ENCODE results near the gene GRM7.

Gene GRM7

GRCh38 chr3:7388026-7388425 lies 527.1 kb downstream of the GRM7 start:
- no peak overlapping the region for H3K4me3 ChIP-seq (ENCODE audit: low read length in 2 of 2)
- no peak overlapping the region for H3K27ac ChIP-seq (ENCODE audit: low read length)
- no peaks in the 10 kb centered on the region for H3K27me3 ChIP-seq (ENCODE audit: control insufficient read depth in 1 of 2, insufficient read depth in 2 of 2, low read length in 2 of 2)
- H3K4me1 ChIP-seq (ENCODE audit: control insufficient read depth, insufficient read depth, low read length) = no peaks in the 10 kb centered on the region
- no peak overlapping the region for H3K9ac ChIP-seq (ENCODE audit: low read length in 2 of 2)
- no peaks in the 10 kb centered on the region for H3K9me3 ChIP-seq (ENCODE audit: control insufficient read depth in 2 of 2, low read length in 2 of 2)
- no peaks in the 10 kb centered on the region for H3K36me3 ChIP-seq (ENCODE audit: control insufficient read depth in 2 of 2, insufficient read depth in 2 of 2, low read length in 2 of 2)

- Histone ChIP-seq H3K9ac (ENCODE audit: low read length in 2 of 2) (no peak overlapping the region), H3K9me3 (ENCODE audit: control insufficient read depth in 2 of 2, low read length in 2 of 2) (no peaks in the 10 kb centered on the region), H3K36me3 (ENCODE audit: control insufficient read depth in 2 of 2, insufficient read depth in 2 of 2, low read length in 2 of 2) (no peaks in the 10 kb centered on the region), H3K27me3 (ENCODE audit: control insufficient read depth in 1 of 2, insufficient read depth in 2 of 2, low read length in 2 of 2) (no peaks in the 10 kb centered on the region), H3K27ac (ENCODE audit: low read length) (no peak overlapping the region), H3K4me1 (ENCODE audit: control insufficient read depth, insufficient read depth, low read length) (no peaks in the 10 kb centered on the region), H3K4me3 (ENCODE audit: low read length in 2 of 2) (no peak overlapping the region)
These were observed 531.3 kb downstream of the GRM7 start for GRCh38 chr3:7392206-7392605.

GRCh38 chr3:7393944-7394605 lies 533.2 kb downstream of the GRM7 start:
- Histone ChIP-seq H3K27ac (ENCODE audit: low read length) (no peak overlapping the region), H3K27me3 (ENCODE audit: control insufficient read depth in 1 of 2, insufficient read depth in 2 of 2, low read length in 2 of 2) (no peaks in the 10 kb centered on the region)

GRCh38 chr3:7396534-7396933 lies 535.6 kb downstream of the GRM7 start:
- Histone ChIP-seq H3K36me3 (ENCODE audit: control insufficient read depth in 2 of 2, insufficient read depth in 2 of 2, low read length in 2 of 2) (no peaks in the 10 kb centered on the region), H3K27ac (ENCODE audit: low read length) (no peak overlapping the region), H3K4me3 (ENCODE audit: low read length in 2 of 2) (no peak overlapping the region), H3K4me1 (ENCODE audit: control insufficient read depth, insufficient read depth, low read length) (no peaks in the 10 kb centered on the region), H3K9me3 (ENCODE audit: control insufficient read depth in 2 of 2, low read length in 2 of 2) (no peaks in the 10 kb centered on the region), H3K9ac (ENCODE audit: low read length in 2 of 2) (no peak overlapping the region), H3K27me3 (ENCODE audit: control insufficient read depth in 1 of 2, insufficient read depth in 2 of 2, low read length in 2 of 2) (no peaks in the 10 kb centered on the region)

More at GRCh38 chr3:7393944-7394605, 533.2 kb downstream of the GRM7 start:
- Histone ChIP-seq H3K36me3 (ENCODE audit: control insufficient read depth in 2 of 2, insufficient read depth in 2 of 2, low read length in 2 of 2) (no peaks in the 10 kb centered on the region), H3K4me3 (ENCODE audit: low read length in 2 of 2) (no peak overlapping the region), H3K4me1 (ENCODE audit: control insufficient read depth, insufficient read depth, low read length) (no peaks in the 10 kb centered on the region), H3K9me3 (ENCODE audit: control insufficient read depth in 2 of 2, low read length in 2 of 2) (no peaks in the 10 kb centered on the region), H3K9ac (ENCODE audit: low read length in 2 of 2) (no peak overlapping the region)

GRCh38 chr3:7397097-7397496 lies 536.2 kb downstream of the GRM7 start:
- Histone ChIP-seq H3K27ac (ENCODE audit: low read length) (no peak overlapping the region), H3K4me3 (ENCODE audit: low read length in 2 of 2) (no peak overlapping the region), H3K27me3 (ENCODE audit: control insufficient read depth in 1 of 2, insufficient read depth in 2 of 2, low read length in 2 of 2) (no peaks in the 10 kb centered on the region), H3K4me1 (ENCODE audit: control insufficient read depth, insufficient read depth, low read length) (no peaks in the 10 kb centered on the region), H3K9me3 (ENCODE audit: control insufficient read depth in 2 of 2, low read length in 2 of 2) (no peaks in the 10 kb centered on the region), H3K36me3 (ENCODE audit: control insufficient read depth in 2 of 2, insufficient read depth in 2 of 2, low read length in 2 of 2) (no peaks in the 10 kb centered on the region), H3K9ac (ENCODE audit: low read length in 2 of 2) (no peak overlapping the region)

DNA sequence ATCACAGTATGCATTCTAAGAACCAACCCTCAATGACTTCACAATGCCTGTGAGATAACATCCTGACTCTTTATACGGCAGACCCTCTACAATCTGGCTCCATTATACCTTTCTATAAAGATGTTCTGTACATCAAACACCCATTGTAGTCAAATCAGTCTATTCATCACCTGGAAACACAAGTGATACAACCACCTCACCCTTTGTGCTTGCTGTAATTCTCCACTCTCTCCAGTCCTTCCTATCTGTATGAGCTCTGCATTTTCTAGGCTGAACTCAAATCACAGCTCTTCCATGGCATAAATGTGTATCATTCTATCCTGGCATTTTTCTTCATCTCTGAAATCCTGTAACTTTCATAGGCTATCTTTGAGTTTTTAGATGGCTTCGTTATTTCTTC lies 539.4 kb downstream of the GRM7 start:
- Histone ChIP-seq H3K4me1 (ENCODE audit: control insufficient read depth, insufficient read depth, low read length) (no peaks in the 10 kb centered on the region), H3K27ac (ENCODE audit: low read length) (no peak overlapping the region), H3K36me3 (ENCODE audit: control insufficient read depth in 2 of 2, insufficient read depth in 2 of 2, low read length in 2 of 2) (no peaks in the 10 kb centered on the region), H3K27me3 (ENCODE audit: control insufficient read depth in 1 of 2, insufficient read depth in 2 of 2, low read length in 2 of 2) (no peaks in the 10 kb centered on the region), H3K9ac (ENCODE audit: low read length in 2 of 2) (no peak overlapping the region), H3K4me3 (ENCODE audit: low read length in 2 of 2) (no peak overlapping the region), H3K9me3 (ENCODE audit: control insufficient read depth in 2 of 2, low read length in 2 of 2) (no peaks in the 10 kb centered on the region)

DNA sequence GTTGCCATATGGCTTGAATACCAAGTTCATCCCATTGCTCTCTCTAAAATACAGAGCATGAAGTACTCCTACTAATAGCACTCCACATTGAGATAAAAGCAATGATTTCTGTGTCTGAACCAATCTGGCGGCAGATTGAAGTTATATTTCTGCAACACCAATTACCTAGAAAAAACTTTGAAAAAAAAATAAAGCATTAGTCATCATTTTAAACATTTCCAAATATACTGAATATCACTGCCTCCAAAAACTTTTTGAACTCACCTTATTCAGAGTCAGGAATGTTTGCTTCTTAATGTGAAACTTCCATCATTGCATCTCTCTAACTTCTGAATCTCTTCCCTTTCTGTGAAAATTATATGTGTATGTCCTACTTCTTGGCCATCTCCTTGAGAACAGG lies 540.5 kb downstream of the GRM7 start:
- no peaks in the 10 kb centered on the region for H3K27me3 ChIP-seq (ENCODE audit: control insufficient read depth in 1 of 2, insufficient read depth in 2 of 2, low read length in 2 of 2)
- H3K27ac ChIP-seq (ENCODE audit: low read length) = no peak overlapping the region
- H3K4me3 ChIP-seq (ENCODE audit: low read length in 2 of 2) = no peak overlapping the region

DNA sequence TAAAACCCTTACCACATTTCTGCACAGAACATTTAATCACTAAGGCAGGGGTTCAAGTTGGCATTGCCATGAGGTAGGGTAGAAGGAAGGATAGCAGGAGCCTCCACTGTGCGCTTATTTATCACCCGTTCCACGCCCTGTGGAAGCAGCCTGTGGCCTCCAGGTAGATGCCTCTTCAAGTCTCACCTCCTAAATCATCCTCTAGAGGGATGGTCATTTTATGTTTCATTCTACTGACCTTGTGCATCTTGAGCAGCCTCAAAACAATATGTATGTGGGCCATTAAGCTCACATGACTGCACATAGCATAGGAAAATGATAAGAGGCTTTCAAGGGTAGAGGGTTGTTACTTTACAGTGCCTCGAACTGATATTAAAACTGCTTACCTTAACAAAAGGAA lies 546.2 kb downstream of the GRM7 start:
- Histone ChIP-seq H3K27me3 (ENCODE audit: control insufficient read depth in 1 of 2, insufficient read depth in 2 of 2, low read length in 2 of 2) (no peaks in the 10 kb centered on the region), H3K4me3 (ENCODE audit: low read length in 2 of 2) (no peak overlapping the region), H3K9ac (ENCODE audit: low read length in 2 of 2) (no peak overlapping the region), H3K27ac (ENCODE audit: low read length) (no peak overlapping the region), H3K4me1 (ENCODE audit: control insufficient read depth, insufficient read depth, low read length) (no peaks in the 10 kb centered on the region), H3K36me3 (ENCODE audit: control insufficient read depth in 2 of 2, insufficient read depth in 2 of 2, low read length in 2 of 2) (no peaks in the 10 kb centered on the region), H3K9me3 (ENCODE audit: control insufficient read depth in 2 of 2, low read length in 2 of 2) (no peaks in the 10 kb centered on the region)

More for the DNA sequence above, 540.5 kb downstream of the GRM7 start:
- Histone ChIP-seq H3K4me1 (ENCODE audit: control insufficient read depth, insufficient read depth, low read length) (no peaks in the 10 kb centered on the region), H3K9me3 (ENCODE audit: control insufficient read depth in 2 of 2, low read length in 2 of 2) (no peaks in the 10 kb centered on the region), H3K9ac (ENCODE audit: low read length in 2 of 2) (no peak overlapping the region), H3K36me3 (ENCODE audit: control insufficient read depth in 2 of 2, insufficient read depth in 2 of 2, low read length in 2 of 2) (no peaks in the 10 kb centered on the region)

- Histone ChIP-seq H3K9me3 (ENCODE audit: control insufficient read depth in 2 of 2, low read length in 2 of 2) (no peaks in the 10 kb centered on the region), H3K27ac (ENCODE audit: low read length) (no peak overlapping the region), H3K9ac (ENCODE audit: low read length in 2 of 2) (no peak overlapping the region), H3K36me3 (ENCODE audit: control insufficient read depth in 2 of 2, insufficient read depth in 2 of 2, low read length in 2 of 2) (no peaks in the 10 kb centered on the region), H3K4me1 (ENCODE audit: control insufficient read depth, insufficient read depth, low read length) (no peaks in the 10 kb centered on the region), H3K4me3 (ENCODE audit: low read length in 2 of 2) (no peak overlapping the region), H3K27me3 (ENCODE audit: control insufficient read depth in 1 of 2, insufficient read depth in 2 of 2, low read length in 2 of 2) (no peaks in the 10 kb centered on the region)
These were observed 549.9 kb downstream of the GRM7 start for GRCh38 chr3:7410782-7411181.

GRCh38 chr3:7421065-7421464 lies 560.1 kb downstream of the GRM7 start:
- no peak overlapping the region for H3K27ac ChIP-seq (ENCODE audit: low read length)
- H3K4me1 ChIP-seq (ENCODE audit: control insufficient read depth, insufficient read depth, low read length) = no peaks in the 10 kb centered on the region
- H3K4me3 ChIP-seq (ENCODE audit: low read length in 2 of 2) = no peak overlapping the region
- H3K27me3 ChIP-seq (ENCODE audit: control insufficient read depth in 1 of 2, insufficient read depth in 2 of 2, low read length in 2 of 2) = no peaks in the 10 kb centered on the region
- H3K9me3 ChIP-seq (ENCODE audit: control insufficient read depth in 2 of 2, low read length in 2 of 2) = no peaks in the 10 kb centered on the region
- H3K9ac ChIP-seq (ENCODE audit: low read length in 2 of 2) = no peak overlapping the region
- no peaks in the 10 kb centered on the region for H3K36me3 ChIP-seq (ENCODE audit: control insufficient read depth in 2 of 2, insufficient read depth in 2 of 2, low read length in 2 of 2)

DNA sequence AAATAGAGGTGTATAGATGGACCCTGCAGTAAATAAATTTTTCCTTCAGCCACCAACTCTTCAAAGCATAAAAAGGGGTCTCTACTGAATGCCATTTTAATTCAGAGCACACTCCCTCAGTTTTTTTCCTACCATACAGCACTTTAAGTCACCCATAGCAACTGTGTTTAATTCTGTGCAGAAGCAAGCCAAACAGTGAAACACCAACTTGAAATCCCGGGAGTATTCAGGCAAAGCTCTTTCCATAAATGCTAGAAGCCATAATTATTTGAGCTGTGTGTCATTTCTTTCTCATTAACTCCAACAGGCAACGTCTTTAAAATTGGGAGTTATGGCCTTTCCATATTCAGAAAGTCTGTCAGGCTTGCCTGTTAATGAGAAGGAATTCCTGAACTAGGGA lies 562.1 kb downstream of the GRM7 start:
- Histone ChIP-seq H3K9ac (ENCODE audit: low read length in 2 of 2) (no peak overlapping the region), H3K27me3 (ENCODE audit: control insufficient read depth in 1 of 2, insufficient read depth in 2 of 2, low read length in 2 of 2) (no peaks in the 10 kb centered on the region), H3K27ac (ENCODE audit: low read length) (no peak overlapping the region), H3K4me3 (ENCODE audit: low read length in 2 of 2) (no peak overlapping the region), H3K4me1 (ENCODE audit: control insufficient read depth, insufficient read depth, low read length) (no peaks in the 10 kb centered on the region), H3K9me3 (ENCODE audit: control insufficient read depth in 2 of 2, low read length in 2 of 2) (no peaks in the 10 kb centered on the region), H3K36me3 (ENCODE audit: control insufficient read depth in 2 of 2, insufficient read depth in 2 of 2, low read length in 2 of 2) (no peaks in the 10 kb centered on the region)
